Vagina (tissue), 2 donors: Measurements from ENCODE around the gene C10orf105.

Experiments used
- POLR2A ChIP-seq, 2 donors: fragments of 450-650 bp; IDR thresholded peaks; one replicate each; pipeline ENCODE4 v1.6.1; 2017; ENCODE audit warnings: antibody characterized with exemption in 2 of 2, mild to moderate bottlenecking in 2 of 2, moderate library complexity in 2 of 2
- TF ChIP-seq, protein P1 (sequence below), 3 experiments: fragments of 450-650 bp in 2 of 3; fragments of 200-600 bp in 1 of 3; sonication (generic) in 1 of 3; IDR thresholded peaks; one replicate each; pipeline ENCODE4 v1.5.1; 2017 to 2019; ENCODE audit warnings: antibody characterized with exemption in 3 of 3, mild to moderate bottlenecking in 2 of 3, moderate library complexity in 2 of 3

DNA sequence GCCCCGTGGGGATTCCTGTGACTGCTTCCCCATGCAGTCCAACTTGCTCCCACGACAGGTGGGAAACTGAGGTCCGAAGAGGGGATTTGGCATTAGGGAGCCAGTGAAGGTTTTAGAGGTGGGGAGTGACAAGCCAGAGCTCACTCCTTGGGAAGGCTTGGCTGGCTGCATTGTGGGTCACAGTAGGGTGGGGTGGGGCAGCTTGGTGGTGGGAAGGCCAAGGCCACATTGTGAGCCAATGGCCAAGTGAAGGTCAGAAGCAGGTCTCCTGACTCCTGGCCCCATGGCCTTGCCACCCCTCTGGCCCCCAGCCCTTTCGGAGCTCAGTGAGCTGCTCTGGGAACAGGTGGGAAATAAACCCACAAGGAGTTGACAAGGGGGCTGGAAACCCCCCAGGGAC lies 2.5 kb downstream of the C10orf105 start:
- TF ChIP-seq, protein P1, sequence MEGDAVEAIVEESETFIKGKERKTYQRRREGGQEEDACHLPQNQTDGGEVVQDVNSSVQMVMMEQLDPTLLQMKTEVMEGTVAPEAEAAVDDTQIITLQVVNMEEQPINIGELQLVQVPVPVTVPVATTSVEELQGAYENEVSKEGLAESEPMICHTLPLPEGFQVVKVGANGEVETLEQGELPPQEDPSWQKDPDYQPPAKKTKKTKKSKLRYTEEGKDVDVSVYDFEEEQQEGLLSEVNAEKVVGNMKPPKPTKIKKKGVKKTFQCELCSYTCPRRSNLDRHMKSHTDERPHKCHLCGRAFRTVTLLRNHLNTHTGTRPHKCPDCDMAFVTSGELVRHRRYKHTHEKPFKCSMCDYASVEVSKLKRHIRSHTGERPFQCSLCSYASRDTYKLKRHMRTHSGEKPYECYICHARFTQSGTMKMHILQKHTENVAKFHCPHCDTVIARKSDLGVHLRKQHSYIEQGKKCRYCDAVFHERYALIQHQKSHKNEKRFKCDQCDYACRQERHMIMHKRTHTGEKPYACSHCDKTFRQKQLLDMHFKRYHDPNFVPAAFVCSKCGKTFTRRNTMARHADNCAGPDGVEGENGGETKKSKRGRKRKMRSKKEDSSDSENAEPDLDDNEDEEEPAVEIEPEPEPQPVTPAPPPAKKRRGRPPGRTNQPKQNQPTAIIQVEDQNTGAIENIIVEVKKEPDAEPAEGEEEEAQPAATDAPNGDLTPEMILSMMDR (IDR thresholded peaks at IDR 0.05), result no peak
- no peak for TF ChIP-seq POLR2A (IDR thresholded peaks at IDR 0.05)
